H1 (cell line): ENCODE measurements around the gene PEPD. TPM values are rescaled to one million over a fixed set of nuclear protein-coding genes. Genes with fewer than 3 reads are reported as not detected.
A peak's percentile ranks its signal among the peaks of the same experiment; 100 is the strongest.

ENCODE experiments used
- CTCF ChIA-PET: fragments of 300-600 bp; sonication (Branson Sonifier 250); formaldehyde crosslinking; loops from one replicate; lab custom pipeline; 2021; ENCODE audit not compliant: partially characterized antibody; lab: Charles Lee
- POLR2A ChIA-PET: fragments of 300-600 bp; sonication (Branson Sonifier 250); formaldehyde crosslinking; loops from one replicate; lab custom pipeline; 2021; ENCODE audit warnings: inconsistent platforms; ENCODE audit not compliant: partially characterized antibody; lab: Charles Lee
- DNase-seq, 2 experiments: peaks; one replicate each; pipeline versions ENCODE4 v3.0.0 to v3.0.0-alpha.2; 2010 to 2022; ENCODE audit warnings: low spot score in 2 of 2, low read depth in 1 of 2, mixed read lengths in 1 of 2
- FAIRE-seq: peaks from 2 replicates; lab custom pipeline; 2011; peaks lifted over from hg19 to GRCh38; lab: Jason Lieb, UNC
- H2AFZ ChIP-seq: 2 replicates; pipeline ENCODE4 v1.8.1; 2012; ENCODE audit warnings: low read length, inconsistent platforms
- H2AK5ac ChIP-seq: 2 replicates; pipeline ENCODE4 v1.6.1; 2013; ENCODE audit warnings: low read depth, low read length
- H2BK120ac ChIP-seq: replicated peaks from 2 replicates; pipeline ENCODE3; 2013; ENCODE audit warnings: low read depth, low read length, inconsistent platforms
- H2BK12ac ChIP-seq: 2 replicates; pipeline ENCODE4 v1.6.1; 2013; ENCODE audit warnings: low read depth, low read length
- H2BK15ac ChIP-seq: 2 replicates; pipeline ENCODE4 v1.6.1; 2013; ENCODE audit warnings: low read length
- H2BK20ac ChIP-seq: 2 replicates; pipeline ENCODE4 v1.6.1; 2013; ENCODE audit warnings: low read length
- H2BK5ac ChIP-seq: 2 replicates; pipeline ENCODE4 v1.6.1; 2013; ENCODE audit warnings: low read depth, low read length
- H3K14ac ChIP-seq: 2 replicates; pipeline ENCODE4 v1.6.1; 2013; ENCODE audit warnings: inconsistent platforms; ENCODE audit not compliant: insufficient read length
- H3K18ac ChIP-seq: 2 replicates; pipeline ENCODE4 v1.6.1; 2013; ENCODE audit warnings: low read length; ENCODE audit errors: extremely low read depth
- H3K23ac ChIP-seq: 2 replicates; pipeline ENCODE4 v1.6.1; 2013; ENCODE audit warnings: inconsistent platforms; ENCODE audit not compliant: insufficient read length
- H3K23me2 ChIP-seq: 2 replicates; pipeline ENCODE4 v1.6.1; 2013; ENCODE audit warnings: low read depth, low read length
- H3K27ac ChIP-seq: 2 replicates; pipeline ENCODE4 v1.6.1; 2011; ENCODE audit warnings: low read depth, low read length, inconsistent platforms
- H3K27me3 ChIP-seq, 4 experiments: replicated peaks in 1 of 4; 1 replicate in 1 of 4; 2 replicates in 3 of 4; pipeline versions ENCODE4 v1.6.1 to v1.8.1; 2011 to 2013; ENCODE audit warnings: low read length in 3 of 4, mild to moderate bottlenecking in 3 of 4, inconsistent platforms in 2 of 4, mixed read lengths in 2 of 4, moderate library complexity in 1 of 4; ENCODE audit not compliant: control insufficient read depth in 3 of 4, insufficient read depth in 3 of 4; ENCODE audit errors: extremely low read depth in 1 of 4
- H3K36me3 ChIP-seq, 4 experiments: 2 replicates each; pipeline versions ENCODE4 v1.6.1 to v1.8.1; 2011 to 2013; ENCODE audit warnings: mild to moderate bottlenecking in 4 of 4, low read length in 3 of 4, moderate library complexity in 2 of 4, control low read depth in 1 of 4, inconsistent platforms in 1 of 4; ENCODE audit not compliant: insufficient read depth in 4 of 4, control insufficient read depth in 2 of 4
- H3K4ac ChIP-seq: replicated peaks from 2 replicates; pipeline ENCODE3; 2013; ENCODE audit warnings: low read length, low read depth, mixed read lengths, inconsistent platforms; ENCODE audit not compliant: insufficient read length
- H3K4me1 ChIP-seq, 4 experiments: replicated peaks in 1 of 4; 1 replicate in 1 of 4; 2 replicates in 3 of 4; pipeline versions ENCODE4 v1.6.1 to v1.8.1; 2011 to 2013; ENCODE audit warnings: low read length in 3 of 4, inconsistent platforms in 2 of 4, mixed read lengths in 1 of 4; ENCODE audit not compliant: insufficient read depth in 4 of 4, control insufficient read depth in 3 of 4
- H3K4me2 ChIP-seq, 2 experiments: 2 replicates each; pipeline versions ENCODE4 v1.6.1 to v1.8.1; 2011 to 2013; ENCODE audit warnings: low read depth in 2 of 2, low read length in 2 of 2, control low read depth in 1 of 2, inconsistent platforms in 1 of 2, mild to moderate bottlenecking in 1 of 2; ENCODE audit not compliant: insufficient read depth in 1 of 2
- H3K4me3 ChIP-seq, 4 experiments: fragments of 200-600, 300-600 bp in 1 of 4; sonication (generic), shearing (Covaris generic), sonication (Bioruptor Twin) in 1 of 4; 2 replicates each; pipeline versions ENCODE4 v1.5.1 to v1.8.1; 2011 to 2016; ENCODE audit warnings: low read length in 4 of 4, low read depth in 3 of 4, control low read depth in 2 of 4, inconsistent platforms in 2 of 4, mild to moderate bottlenecking in 2 of 4, mixed read lengths in 1 of 4, moderate library complexity in 1 of 4; ENCODE audit not compliant: insufficient read depth in 2 of 4; ENCODE audit errors: extremely low read depth in 1 of 4
- H3K56ac ChIP-seq: replicated peaks from 2 replicates; pipeline ENCODE3; 2013; ENCODE audit warnings: low read depth, mild to moderate bottlenecking, mixed read lengths, low read length, inconsistent platforms; ENCODE audit not compliant: insufficient read length
- H3K79me1 ChIP-seq: 2 replicates; pipeline ENCODE4 v1.6.1; 2013; ENCODE audit warnings: low read depth, low read length, control low read depth
- H3K79me2 ChIP-seq, 2 experiments: 2 replicates each; pipeline versions ENCODE4 v1.6.1 to v1.8.1; 2012 to 2013; ENCODE audit warnings: low read length in 2 of 2, mild to moderate bottlenecking in 2 of 2, inconsistent platforms in 1 of 2; ENCODE audit not compliant: insufficient read depth in 2 of 2, control insufficient read depth in 1 of 2
- H3K9ac ChIP-seq, 4 experiments: replicated peaks in 1 of 4; 1 replicate in 1 of 4; 2 replicates in 3 of 4; pipeline versions ENCODE4 v1.6.1 to v1.8.1; 2011 to 2013; ENCODE audit warnings: low read depth in 3 of 4, low read length in 3 of 4, control low read depth in 2 of 4, mild to moderate bottlenecking in 2 of 4, moderate library complexity in 2 of 4, inconsistent platforms in 1 of 4; ENCODE audit errors: extremely low read depth in 1 of 4
- H3K9me3 ChIP-seq, 2 experiments: 2 replicates each; pipeline versions ENCODE4 v1.6.1 to v1.8.1; 2012 to 2013; ENCODE audit warnings: mild to moderate bottlenecking in 2 of 2, moderate library complexity in 2 of 2, control low read depth in 1 of 2, inconsistent platforms in 1 of 2, low read depth in 1 of 2, low read length in 1 of 2, mixed read lengths in 1 of 2; ENCODE audit not compliant: insufficient read depth in 2 of 2
- H4K20me1 ChIP-seq, 2 experiments: replicated peaks in 1 of 2; 2 replicates each; pipeline versions ENCODE3 to v1.8.1; 2011 to 2013; ENCODE audit warnings: inconsistent platforms in 2 of 2, low read length in 2 of 2, mild to moderate bottlenecking in 1 of 2; ENCODE audit not compliant: insufficient read depth in 2 of 2, control insufficient read depth in 1 of 2
- H4K5ac ChIP-seq: 2 replicates; pipeline ENCODE4 v1.6.1; 2013; ENCODE audit warnings: low read length, low read depth, mixed read lengths, inconsistent platforms; ENCODE audit not compliant: insufficient read length
- H4K8ac ChIP-seq: 2 replicates; pipeline ENCODE4 v1.8.0; 2013; ENCODE audit warnings: mild to moderate bottlenecking, moderate library complexity, low read length, inconsistent platforms; ENCODE audit not compliant: insufficient read depth; ENCODE audit errors: extremely low read depth
- H4K91ac ChIP-seq: replicated peaks from 2 replicates; pipeline ENCODE3; 2013; ENCODE audit warnings: low read length, mixed read lengths, inconsistent platforms; ENCODE audit not compliant: insufficient read length
- CREB1 ChIP-seq: IDR thresholded peaks from 2 replicates; pipeline ENCODE4 v1.6.1; 2012; ENCODE audit warnings: inconsistent platforms
- E2F6 ChIP-seq: IDR thresholded peaks from 2 replicates; pipeline ENCODE4 v1.6.1; 2012; ENCODE audit warnings: inconsistent platforms
- EGR1 ChIP-seq: IDR thresholded peaks from 2 replicates; pipeline ENCODE4 v1.6.1; 2011; ENCODE audit warnings: low read depth, low read length, borderline replicate concordance
- GTF2F1 ChIP-seq: IDR thresholded peaks from 2 replicates; pipeline ENCODE4 v1.6.1; 2012; ENCODE audit warnings: low read depth, low read length, improper control_type of control experiment, borderline replicate concordance
- KDM4A ChIP-seq: IDR thresholded peaks from one replicate; pipeline ENCODE4 v1.7.1; 2012; ENCODE audit warnings: low read depth, mild to moderate bottlenecking, moderate library complexity, low read length, inconsistent platforms; ENCODE audit not compliant: severe bottlenecking
- MAFK ChIP-seq: IDR thresholded peaks from 2 replicates; pipeline ENCODE4 v1.6.1; 2012; ENCODE audit warnings: low read depth, mild to moderate bottlenecking, improper control_type of control experiment, low read length
- NANOG ChIP-seq: IDR thresholded peaks from 2 replicates; pipeline ENCODE4 v1.6.1; 2011; ENCODE audit warnings: low read length, low read depth, mild to moderate bottlenecking, inconsistent platforms; ENCODE audit not compliant: insufficient read depth, poor library complexity, severe bottlenecking
- NRF1 ChIP-seq: IDR thresholded peaks from 2 replicates; pipeline ENCODE4 v1.6.1; 2011; ENCODE audit warnings: mild to moderate bottlenecking, low read depth, low read length, improper control_type of control experiment
- POLR2A ChIP-seq, 2 experiments: IDR thresholded peaks; 1 replicate in 1 of 2; 2 replicates in 1 of 2; pipeline ENCODE4 v1.6.1; 2011; ENCODE audit warnings: low read depth in 2 of 2, low read length in 2 of 2, mild to moderate bottlenecking in 2 of 2; ENCODE audit errors: control extremely low read depth in 1 of 2
- POU5F1 ChIP-seq: IDR thresholded peaks from 2 replicates; pipeline ENCODE4 v1.6.1; 2011; ENCODE audit warnings: low read depth, mild to moderate bottlenecking, low read length, moderate library complexity
- SIX5 ChIP-seq: IDR thresholded peaks from 2 replicates; pipeline ENCODE4 v1.6.1; 2011; ENCODE audit warnings: mild to moderate bottlenecking, low read depth, low read length
- TCF12 ChIP-seq: IDR thresholded peaks from 2 replicates; pipeline ENCODE4 v1.6.1; 2011; ENCODE audit warnings: low read depth, mild to moderate bottlenecking, low read length
- TEAD4 ChIP-seq: IDR thresholded peaks from 2 replicates; pipeline ENCODE4 v1.6.1; 2012; ENCODE audit warnings: low read depth, low read length, inconsistent platforms, mixed read lengths
- YY1 ChIP-seq: IDR thresholded peaks from 2 replicates; pipeline ENCODE4 v1.6.1; 2011; ENCODE audit warnings: low read depth, mild to moderate bottlenecking, low read length
- WGBS, 2 experiments: shearing (Covaris generic) in 1 of 2; methylation state at CpG; one replicate each; pipeline versions ENCODE4 v1.1.6 to v1.1.7; 2013 to 2015; ENCODE audit warnings: low lambda C conversion rate in 2 of 2, mixed read lengths in 2 of 2, inconsistent platforms in 1 of 2, low coverage in 1 of 2, missing lambda C conversion rate in 1 of 2; ENCODE audit not compliant: insufficient replicate concordance in 2 of 2, insufficient coverage in 1 of 2, insufficient read length in 1 of 2; ENCODE audit errors: extremely low coverage in 1 of 2, missing lambda C conversion rate in 1 of 2; 5-methylcytosine and 5-hydroxymethylcytosine counted together
- polyA plus RNA-seq, 7 experiments: library from polyadenylated mRNA; depleted of rRNA in 3 of 7; stranded (reverse) in 5 of 7; unstranded in 2 of 7; fragments of >200 nt in 5 of 7; fragments of 200-250 nt in 2 of 7; gene quantifications; 1 replicate in 5 of 7; 2 replicates in 1 of 7; 4 replicates in 1 of 7; pipeline versions ENCODE4 v1.2.1 to v1.2.3, GENCODE V29; 2011 to 2013; ENCODE audit warnings: missing spikeins in 2 of 7, mixed read lengths in 2 of 7
- total RNA-seq: library from RNA; stranded (reverse); fragmentation: NEBNext Ultra II Directional; extraction: Animal tissue kit (Norgen Biotek cat#: 25700); gene quantifications from 2 replicates; pipeline ENCODE4 v1.2.1, GENCODE V29; 2021

The PEPD gene
- total and polyA plus RNA-seq, 2 of the 8 experiments (the other 6 are each of a cell fraction or from before 2014, with no cell fraction given) = 84.1 to 178 TPM

DNA sequence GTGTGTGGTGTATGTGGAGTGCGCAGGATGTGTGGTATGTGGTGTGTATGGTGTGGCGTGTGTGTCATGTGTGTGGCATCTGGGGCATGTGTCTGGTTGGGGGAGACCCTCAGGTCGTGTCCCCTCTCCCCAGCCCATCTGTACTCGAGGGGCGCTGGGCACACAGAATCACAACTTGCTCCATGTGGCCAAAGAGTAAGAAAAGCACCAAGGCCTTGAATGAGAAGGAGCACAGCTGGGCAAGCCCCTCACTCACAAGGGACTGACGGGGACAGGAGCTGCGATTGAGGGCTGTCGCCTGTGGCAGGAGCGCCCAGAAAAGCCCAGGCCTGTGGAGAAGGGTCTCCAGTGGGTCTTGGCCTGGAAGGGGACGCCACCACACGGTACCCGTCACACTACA is 62.8 kb downstream of the PEPD start:
- no peaks in the 10 kb centered on the region for H3K79me2 ChIP-seq
- H4K91ac ChIP-seq = no peak overlapping the region
- H2AFZ ChIP-seq = no peak overlapping the region
- DNase-seq (no peak), FAIRE-seq (no peak)
- 0 out of 2 replicates have a peak overlapping the region, but pooled peaks have one; percentile 3 for H2BK12ac ChIP-seq
- H3K4me2 ChIP-seq = no peak overlapping the region
- H3K9me3 ChIP-seq = no peaks in the 10 kb centered on the region
- no peak overlapping the region for H4K8ac ChIP-seq
- peaks cover 8% of the 10 kb centered on the region; the same call in 1 of the 2 replicates for H3K23me2 ChIP-seq
- no peak overlapping the region for H3K4me3 ChIP-seq
- peaks cover 0 to 7% (median 0%) of the 10 kb centered on the region in 4 experiments; a peak in 4 of 8 replicates for H3K36me3 ChIP-seq
- WGBS, 2 experiments = 88% methylated on average over 9 of the region's 12 CpGs; no CpG with 5 or more reads in 1 of the 2 experiments
- no peak overlapping the region for H3K9ac ChIP-seq
- no peak overlapping the region for H3K18ac ChIP-seq
- no peak overlapping the region for H3K14ac ChIP-seq
- POLR2A ChIA-PET = interaction anchor here (1.7 kb wide), 1 partner anchor 11 kb away, joined by 5 read pairs; no protein-coding TSS in a partner anchor
- H3K56ac ChIP-seq = no peak overlapping the region
- no peaks in the 10 kb centered on the region for H3K4me1 ChIP-seq
- 0 out of 2 replicates have a peak overlapping the region, but pooled peaks have one; percentile 15 for H2BK20ac ChIP-seq
- no peak overlapping the region for H4K5ac ChIP-seq
- H2AK5ac ChIP-seq = no peak overlapping the region
- no peak overlapping the region for H2BK5ac ChIP-seq
- no peak overlapping the region for H3K4ac ChIP-seq
- peaks cover 0 to 12% of the 10 kb centered on the region in 2 experiments for H4K20me1 ChIP-seq
- H3K79me1 ChIP-seq = no peaks in the 10 kb centered on the region
- no peak overlapping the region for H2BK120ac ChIP-seq
- no peak overlapping the region for H3K27ac ChIP-seq
- no peaks in the 10 kb centered on the region; a peak in 1 of 7 replicates for H3K27me3 ChIP-seq
- no peak overlapping the region for H3K23ac ChIP-seq
- no peak overlapping the region for H2BK15ac ChIP-seq
- CTCF ChIA-PET = interaction anchor here (1.1 kb wide), 1 partner anchor 309 kb away, joined by 4 read pairs; no protein-coding TSS in a partner anchor
- TF ChIP-seq MAFK = no peak
- TF ChIP-seq TCF12 = no peak
- no peak for TF ChIP-seq E2F6
- TF ChIP-seq CREB1 = no peak
- TF ChIP-seq TEAD4 = no peak
- TF ChIP-seq KDM4A = no peak
- TF ChIP-seq NRF1 = no peak
- no peak for TF ChIP-seq GTF2F1
- no peak for TF ChIP-seq NANOG
- TF ChIP-seq POLR2A (IDR thresholded peaks at IDR 0.05; ENCODE audit: control extremely low read depth in 1 of 2, low read depth in 2 of 2, low read length in 2 of 2) = no peak
- TF ChIP-seq YY1 = no peak
- no peak for TF ChIP-seq EGR1
- no peak for TF ChIP-seq POU5F1
- no peak for TF ChIP-seq SIX5
